ENCODE results near the gene DNAJC17. TPM values are rescaled to one million over a fixed set of nuclear protein-coding genes. Genes with fewer than 3 reads are reported as not detected.

DNAJC17 gene
- total RNA-seq, 6 experiments from 2014 or later = 25.9 to 39.9 (median 29.6) TPM

GRCh38 chr15:40845036-40845435 lies 37.8 kb upstream of the DNAJC17 start:
- H3K9me3 Mint-ChIP-seq = no peaks in the 10 kb centered on the region
- H3K27ac Mint-ChIP-seq = no peak overlapping the region
- no peaks in the 10 kb centered on the region for H3K36me3 Mint-ChIP-seq (ENCODE audit: low read depth)
- H3K4me3 Mint-ChIP-seq = peak overlapping the region; percentile 60
- no peak for TF ChIP-seq CTCF (IDR thresholded peaks at IDR 0.05)
- H3K27me3 Mint-ChIP-seq (ENCODE audit: insufficient read depth) = peaks cover 33% of the 10 kb centered on the region
- H3K4me1 Mint-ChIP-seq (ENCODE audit: low read depth) = 0 out of 2 replicates have a peak, but pooled peaks cover 10% of the 10 kb centered on the region
- no peak for DNase-seq

- no peak overlapping the region for H3K27ac Mint-ChIP-seq
- 0 out of 2 replicates have a peak, but pooled peaks cover 10% of the 10 kb centered on the region for H3K4me1 Mint-ChIP-seq (ENCODE audit: low read depth)
- H3K9me3 Mint-ChIP-seq = no peaks in the 10 kb centered on the region
- no peaks in the 10 kb centered on the region for H3K36me3 Mint-ChIP-seq (ENCODE audit: low read depth)
- peaks cover 33% of the 10 kb centered on the region for H3K27me3 Mint-ChIP-seq (ENCODE audit: insufficient read depth)
- peak overlapping the region; percentile 60 for H3K4me3 Mint-ChIP-seq
- no peak for DNase-seq
- TF ChIP-seq CTCF (IDR thresholded peaks at IDR 0.05) = no peak
Measured at GRCh38 chr15:40844696-40845030, 37.4 kb upstream of the DNAJC17 start.

- DNase-seq = no peak
- TF ChIP-seq CTCF (IDR thresholded peaks at IDR 0.05) = no peak
- peaks cover 11% of the 10 kb centered on the region; the same call in 1 of the 2 replicates for H3K4me1 Mint-ChIP-seq (ENCODE audit: low read depth)
- no peak within 1 kb of the TSS for H3K27ac Mint-ChIP-seq
- no peaks in the 10 kb centered on the region for H3K9me3 Mint-ChIP-seq
- peak within 1 kb of the TSS; percentile 60 for H3K4me3 Mint-ChIP-seq
- H3K27me3 Mint-ChIP-seq (ENCODE audit: insufficient read depth) = peaks cover 33% of the 10 kb centered on the region
- no peaks in the 10 kb centered on the region for H3K36me3 Mint-ChIP-seq (ENCODE audit: low read depth)
Measured at GRCh38 chr15:40843885-40844695, 36.8 kb upstream of the DNAJC17 start, which contains the start of gene SPINT1. TSS of gene SPINT1 (plus strand) at chr15:40844048. CDS start at chr15:40844555, 507 bp downstream.

- Mint-ChIP-seq H3K4me1 (ENCODE audit: low read depth) (peaks cover 18% of the 10 kb centered on the region; the same call in 1 of the 2 replicates), H3K36me3 (ENCODE audit: low read depth) (no peaks in the 10 kb centered on the region), H3K27me3 (ENCODE audit: insufficient read depth) (peaks cover 29% of the 10 kb centered on the region), H3K27ac (no peak overlapping the region), H3K4me3 (peak overlapping the region; percentile 50), H3K9me3 (no peaks in the 10 kb centered on the region)
- TF ChIP-seq CTCF (IDR thresholded peaks at IDR 0.05) = no peak
- no peak for DNase-seq
Measured at GRCh38 chr15:40843261-40843884, 36.1 kb upstream of the DNAJC17 start.

GRCh38 chr15:40841741-40842140 lies 34.5 kb upstream of the DNAJC17 start:
- Mint-ChIP-seq H3K4me1 (ENCODE audit: low read depth) (peaks cover 19% of the 10 kb centered on the region; the same call in 1 of the 2 replicates), H3K36me3 (ENCODE audit: low read depth) (no peaks in the 10 kb centered on the region), H3K4me3 (no peak overlapping the region), H3K9me3 (no peaks in the 10 kb centered on the region), H3K27me3 (ENCODE audit: insufficient read depth) (peaks cover 29% of the 10 kb centered on the region), H3K27ac (no peak overlapping the region)
- no peak for TF ChIP-seq CTCF (IDR thresholded peaks at IDR 0.05)
- DNase-seq = no peak
